A673 (cell line): ENCODE data around the gene CETP. TPM values are rescaled to one million over a fixed set of nuclear protein-coding genes. Genes with fewer than 3 reads are reported as not detected.

Experiments used
- BruUV-seq: library from RNA; stranded (reverse); fragments of 400-500 nt; replicated peaks from 2 replicates; lab custom pipeline; 2021; lab: Mats Ljungman, UMichigan
- CTCF ChIA-PET: fragments of 300-600 bp; sonication (Branson Sonifier 250); formaldehyde crosslinking; loops from one replicate; lab custom pipeline; 2022; ENCODE audit warnings: antibody characterized with exemption; lab: Charles Lee
- POLR2A ChIA-PET: fragments of 300-600 bp; sonication (Branson Sonifier 250); formaldehyde crosslinking; loops from one replicate; lab custom pipeline; 2022; ENCODE audit warnings: antibody characterized with exemption; ENCODE audit not compliant: low non-redundant PET; lab: Charles Lee
- DNase-seq: peaks from one replicate; pipeline ENCODE4 v3.0.0-alpha.2; 2015; ENCODE audit warnings: low spot score
- H3K27ac ChIP-seq: fragments of 200-600 bp; sonication (generic); 2 replicates; pipeline ENCODE4 v1.5.1; 2016; ENCODE audit warnings: mixed run types, low read depth, mild to moderate bottlenecking, mixed read lengths, antibody characterized with exemption, low read length; ENCODE audit not compliant: poor library complexity, severe bottlenecking
- H3K27me3 ChIP-seq: fragments of 200-600 bp; sonication (generic); replicated peaks from 2 replicates; pipeline ENCODE4 v1.6.1; 2017; ENCODE audit warnings: mixed run types, low read depth, mild to moderate bottlenecking, mixed read lengths, antibody characterized with exemption, low read length; ENCODE audit not compliant: insufficient read depth, poor library complexity
- H3K36me3 ChIP-seq: fragments of 200-600 bp; sonication (generic); 2 replicates; pipeline ENCODE4 v1.6.1; 2016; ENCODE audit warnings: mixed run types, mild to moderate bottlenecking, mixed read lengths, antibody characterized with exemption, low read length; ENCODE audit not compliant: insufficient read depth, poor library complexity, severe bottlenecking
- H3K4me1 ChIP-seq: fragments of 200-600 bp; sonication (generic); 2 replicates; pipeline ENCODE4 v1.6.1; 2017; ENCODE audit warnings: mixed run types, mild to moderate bottlenecking, mixed read lengths, antibody characterized with exemption, low read length; ENCODE audit not compliant: insufficient read depth, poor library complexity, severe bottlenecking
- H3K4me3 ChIP-seq: fragments of 200-600 bp; sonication (generic); 2 replicates; pipeline ENCODE4 v1.5.1; 2016; ENCODE audit warnings: low read depth, mixed run types, mild to moderate bottlenecking, mixed read lengths, low read length; ENCODE audit not compliant: poor library complexity, severe bottlenecking
- H3K9me3 ChIP-seq: fragments of 200-600 bp; sonication (generic); 2 replicates; pipeline ENCODE4 v1.6.1; 2016; ENCODE audit warnings: mixed run types, low read depth, mild to moderate bottlenecking, mixed read lengths, antibody characterized with exemption, low read length; ENCODE audit not compliant: poor library complexity, severe bottlenecking
- CTCF ChIP-seq: fragments of 300-800, 200-600 bp; sonication (generic); conservative IDR thresholded peaks from 2 replicates; pipeline ENCODE4 v1.5.1; 2017; ENCODE audit warnings: low read depth, mild to moderate bottlenecking, antibody characterized with exemption, low read length, moderate library complexity, mixed read lengths
- EZH2 ChIP-seq: fragments of 200-600 bp; sonication (generic); IDR thresholded peaks from 2 replicates; pipeline ENCODE4 v1.6.1; 2017; ENCODE audit warnings: borderline replicate concordance, low read depth, mild to moderate bottlenecking, mixed read lengths, antibody characterized with exemption, low read length; ENCODE audit not compliant: poor library complexity, severe bottlenecking
- intact Hi-C: fragments of 100-400 bp; cut with micrococcal nuclease; formaldehyde crosslinking; loops from one replicate; pipeline ENCODE4 v1.10.0; 2022; ENCODE audit not compliant: unreplicated experiment
- total RNA-seq: library from RNA; stranded (reverse); gene quantifications from 2 replicates; pipeline ENCODE4 v1.2.3, GENCODE V29; 2021

Gene CETP
- total RNA-seq, 1 experiment from 2014 or later = not detected

- H3K4me1 ChIP-seq = no peaks in the 10 kb centered on the region
- no peak for DNase-seq
- POLR2A ChIA-PET = no interaction called here
- intact Hi-C loops = no loop called here
- CTCF ChIA-PET = no interaction called here
- no peak overlapping the region for H3K4me3 ChIP-seq
- no peaks in the 10 kb centered on the region for H3K9me3 ChIP-seq
- TF ChIP-seq EZH2 (no peak), CTCF (no peak)
- no peaks in the 10 kb centered on the region for H3K27me3 ChIP-seq
- H3K36me3 ChIP-seq = no peaks in the 10 kb centered on the region
- H3K27ac ChIP-seq = no peak overlapping the region
- no TSS peak for BruUV-seq
Measured at GRCh38 chr16:56919099-56919800, 42.5 kb upstream of the CETP start.

GRCh38 chr16:56921571-56921970 is 40.2 kb upstream of the CETP start:
- no peak for DNase-seq
- Histone ChIP-seq H3K4me1 (no peaks in the 10 kb centered on the region), H3K36me3 (no peaks in the 10 kb centered on the region), H3K27me3 (no peaks in the 10 kb centered on the region), H3K27ac (no peak overlapping the region), H3K9me3 (no peaks in the 10 kb centered on the region), H3K4me3 (no peak overlapping the region)
- no TSS peak for BruUV-seq
- ChIA-PET CTCF (no interaction called here), POLR2A (no interaction called here)
- intact Hi-C loops = no loop called here
- TF ChIP-seq CTCF (no peak), EZH2 (no peak)

GRCh38 chr16:56923481-56924091 is 38.2 kb upstream of the CETP start:
- no peaks in the 10 kb centered on the region for H3K36me3 ChIP-seq
- CTCF ChIA-PET = interaction anchor here (0.7 kb wide), 2 partner anchors 133 to 696 kb away, joined by 3 to 8 read pairs; no protein-coding TSS in a partner anchor
- no peak for DNase-seq
- H3K27ac ChIP-seq = no peak overlapping the region
- intact Hi-C loops = no loop called here
- no peaks in the 10 kb centered on the region for H3K27me3 ChIP-seq
- TF ChIP-seq CTCF (no peak), EZH2 (no peak)
- H3K4me1 ChIP-seq = no peaks in the 10 kb centered on the region
- H3K4me3 ChIP-seq = no peak overlapping the region
- POLR2A ChIA-PET = no interaction called here
- H3K9me3 ChIP-seq = no peaks in the 10 kb centered on the region
- no TSS peak for BruUV-seq
